G401.6 (cell line): ENCODE results near the gene PARD3.
A peak's percentile ranks its signal among the peaks of the same experiment; 100 is the strongest.

ENCODE experiments used
- FAIRE-seq: peaks from 2 replicates; lab custom pipeline; 2012; peaks lifted over from hg19 to GRCh38; lab: Jason Lieb, UNC

PARD3 gene

GRCh38 chr10:34491678-34492077, 323.4 kb downstream of the PARD3 start:
- FAIRE-seq, result no peak

- no peak for FAIRE-seq
Measured at GRCh38 chr10:34489973-34490745, 324.9 kb downstream of the PARD3 start.

GRCh38 chr10:34489411-34489810, 325.7 kb downstream of the PARD3 start:
- no peak for FAIRE-seq

GRCh38 chr10:34488476-34489130, 326.5 kb downstream of the PARD3 start:
- no peak for FAIRE-seq

- FAIRE-seq, result no peak
Measured at GRCh38 chr10:34486008-34486407, 329.1 kb downstream of the PARD3 start.

- FAIRE-seq, result no peak
Measured at GRCh38 chr10:34484164-34484563, 330.9 kb downstream of the PARD3 start.

- no peak for FAIRE-seq
Measured at GRCh38 chr10:34480345-34480744, 334.8 kb downstream of the PARD3 start.

GRCh38 chr10:34479520-34480179, 335.4 kb downstream of the PARD3 start:
- no peak for FAIRE-seq

GRCh38 chr10:34477249-34477648, 337.8 kb downstream of the PARD3 start:
- no peak for FAIRE-seq

GRCh38 chr10:34476608-34477007, 338.5 kb downstream of the PARD3 start:
- no peak for FAIRE-seq

GRCh38 chr10:34475786-34476185, 339.3 kb downstream of the PARD3 start:
- no peak for FAIRE-seq

GRCh38 chr10:34475274-34475646, 339.8 kb downstream of the PARD3 start:
- no peak for FAIRE-seq

- no peak for FAIRE-seq
Measured at GRCh38 chr10:34474555-34475273, 340.4 kb downstream of the PARD3 start.

- no peak for FAIRE-seq
Measured at GRCh38 chr10:34474009-34474376, 341.1 kb downstream of the PARD3 start.

- no peak for FAIRE-seq
Measured at GRCh38 chr10:34473174-34474008, 341.7 kb downstream of the PARD3 start.

- FAIRE-seq, result no peak
Measured at GRCh38 chr10:34470307-34470706, 344.8 kb downstream of the PARD3 start.

- FAIRE-seq, result no peak
Measured at GRCh38 chr10:34469446-34469845, 345.6 kb downstream of the PARD3 start.

- FAIRE-seq, result no peak
Measured at GRCh38 chr10:34467902-34468301, 347.2 kb downstream of the PARD3 start.

- FAIRE-seq, result no peak
Measured at GRCh38 chr10:34467364-34467763, 347.7 kb downstream of the PARD3 start.

- no peak for FAIRE-seq
Measured at GRCh38 chr10:34465678-34466077, 349.4 kb downstream of the PARD3 start.

GRCh38 chr10:34464591-34464990, 350.5 kb downstream of the PARD3 start:
- peak; percentile 19 for FAIRE-seq

GRCh38 chr10:34464000-34464399, 351.1 kb downstream of the PARD3 start:
- FAIRE-seq, result no peak
